Type B pancreatic cell (in vitro differentiated cells): ENCODE data around the gene TRIP4. TPM values are rescaled to one million over a fixed set of nuclear protein-coding genes. Genes with fewer than 3 reads are reported as not detected.
"Not testable (repeated sequence)": the region's sequence is repeated elsewhere in the genome, so short reads cannot be mapped to it uniquely, and the experiment has no call there.

ENCODE experiments used
- DNase-seq: peaks from one replicate; pipeline ENCODE4 v3.0.0; 2021; ENCODE audit warnings: mixed read lengths; ENCODE audit not compliant: unreplicated experiment; ENCODE audit errors: extremely low spot score
- H3K27ac Mint-ChIP-seq: 2 replicates; pipeline ENCODE4 v1.8.0; 2021; ENCODE audit warnings: mild to moderate bottlenecking, mixed read lengths
- H3K27me3 Mint-ChIP-seq: 2 replicates; pipeline ENCODE4 v1.8.0; 2021; ENCODE audit warnings: mixed read lengths
- H3K36me3 Mint-ChIP-seq: 2 replicates; pipeline ENCODE4 v1.8.0; 2021; ENCODE audit warnings: mixed read lengths
- H3K4me1 Mint-ChIP-seq: one replicate; pipeline ENCODE4 v1.8.0; 2021; ENCODE audit warnings: mixed read lengths; ENCODE audit not compliant: unreplicated experiment
- H3K4me3 Mint-ChIP-seq: 2 replicates; pipeline ENCODE4 v1.8.0; 2021; ENCODE audit warnings: mild to moderate bottlenecking, mixed read lengths
- H3K9me3 Mint-ChIP-seq: 2 replicates; pipeline ENCODE4 v1.8.0; 2021; ENCODE audit warnings: mixed read lengths
- total RNA-seq: library from RNA; stranded (reverse); gene quantifications from 2 replicates; pipeline ENCODE4 v1.2.1, GENCODE V29; 2021; ENCODE audit warnings: low replicate concordance
- TF ChIP-seq, protein P1 (sequence below): fragments of 200-600 bp; sonication (generic); conservative IDR thresholded peaks from 2 replicates; pipeline ENCODE4 v1.5.0; 2021; ENCODE audit warnings: antibody characterized with exemption, mild to moderate bottlenecking

TRIP4 gene
- total RNA-seq, 1 donor from 2014 or later, result 21.1 TPM

DNA sequence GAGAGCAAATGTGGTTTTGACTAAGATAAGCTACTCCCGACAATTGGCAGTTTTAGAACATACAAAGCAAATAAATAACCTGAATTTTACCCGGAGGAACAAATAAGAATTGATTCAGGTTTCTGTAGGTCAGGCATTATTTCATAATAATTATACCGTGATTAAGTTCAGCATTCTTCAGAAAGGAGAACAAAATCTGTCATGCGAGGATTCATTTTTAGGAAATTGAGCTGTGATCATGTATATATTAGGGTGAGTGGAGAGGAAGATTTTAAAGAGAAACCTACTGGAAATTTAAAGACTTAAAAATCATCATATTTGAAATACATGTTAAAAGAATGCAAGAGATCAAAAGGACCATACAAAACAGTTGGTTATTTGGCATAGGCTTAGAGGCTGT is 93.3 kb downstream of the TRIP4 start:
- H3K36me3 Mint-ChIP-seq, result peaks cover 25% of the 10 kb centered on the region
- H3K4me3 Mint-ChIP-seq, result no peak overlapping the region
- H3K9me3 Mint-ChIP-seq, result no peaks in the 10 kb centered on the region
- TF ChIP-seq, protein P1, sequence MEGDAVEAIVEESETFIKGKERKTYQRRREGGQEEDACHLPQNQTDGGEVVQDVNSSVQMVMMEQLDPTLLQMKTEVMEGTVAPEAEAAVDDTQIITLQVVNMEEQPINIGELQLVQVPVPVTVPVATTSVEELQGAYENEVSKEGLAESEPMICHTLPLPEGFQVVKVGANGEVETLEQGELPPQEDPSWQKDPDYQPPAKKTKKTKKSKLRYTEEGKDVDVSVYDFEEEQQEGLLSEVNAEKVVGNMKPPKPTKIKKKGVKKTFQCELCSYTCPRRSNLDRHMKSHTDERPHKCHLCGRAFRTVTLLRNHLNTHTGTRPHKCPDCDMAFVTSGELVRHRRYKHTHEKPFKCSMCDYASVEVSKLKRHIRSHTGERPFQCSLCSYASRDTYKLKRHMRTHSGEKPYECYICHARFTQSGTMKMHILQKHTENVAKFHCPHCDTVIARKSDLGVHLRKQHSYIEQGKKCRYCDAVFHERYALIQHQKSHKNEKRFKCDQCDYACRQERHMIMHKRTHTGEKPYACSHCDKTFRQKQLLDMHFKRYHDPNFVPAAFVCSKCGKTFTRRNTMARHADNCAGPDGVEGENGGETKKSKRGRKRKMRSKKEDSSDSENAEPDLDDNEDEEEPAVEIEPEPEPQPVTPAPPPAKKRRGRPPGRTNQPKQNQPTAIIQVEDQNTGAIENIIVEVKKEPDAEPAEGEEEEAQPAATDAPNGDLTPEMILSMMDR, result no peak
- DNase-seq, result no peak
- H3K27ac Mint-ChIP-seq, result no peak overlapping the region
- H3K4me1 Mint-ChIP-seq, result peaks cover 21% of the 10 kb centered on the region
- H3K27me3 Mint-ChIP-seq, result no peaks in the 10 kb centered on the region

DNA sequence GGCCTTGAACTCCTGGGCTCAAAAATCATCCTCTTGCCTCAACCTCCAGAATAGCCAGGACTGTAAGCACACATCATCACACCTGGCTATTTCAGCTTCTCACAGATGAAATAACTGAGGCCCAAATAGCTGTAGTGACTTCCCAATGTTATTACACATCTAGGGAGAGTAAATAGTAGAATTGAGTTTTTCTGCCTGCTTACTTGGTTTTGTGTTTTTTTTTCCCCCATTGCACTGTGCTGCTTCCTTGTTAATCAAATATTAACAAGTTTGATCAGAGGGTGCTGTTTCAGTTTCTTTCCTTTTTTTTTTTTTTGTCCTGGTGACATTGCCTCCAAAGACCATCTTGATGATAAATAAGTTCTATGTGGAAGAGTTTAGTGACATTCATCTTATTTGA is 96.1 kb downstream of the TRIP4 start:
- Mint-ChIP-seq H3K27me3 (no peaks in the 10 kb centered on the region), H3K36me3 (peaks cover 21% of the 10 kb centered on the region), H3K4me1 (peaks cover 7% of the 10 kb centered on the region), H3K27ac (no peak overlapping the region), H3K4me3 (no peak overlapping the region), H3K9me3 (no peaks in the 10 kb centered on the region)
- TF ChIP-seq, protein P1, result no peak
- no peak for DNase-seq

GRCh38 chr15:64485796-64486195 is 98.2 kb downstream of the TRIP4 start:
- H3K27ac Mint-ChIP-seq, result no peak overlapping the region
- no peak overlapping the region for H3K4me3 Mint-ChIP-seq
- TF ChIP-seq, protein P1, result no peak
- peaks cover 19% of the 10 kb centered on the region for H3K36me3 Mint-ChIP-seq
- H3K4me1 Mint-ChIP-seq, result peaks cover 3% of the 10 kb centered on the region
- no peaks in the 10 kb centered on the region for H3K9me3 Mint-ChIP-seq
- H3K27me3 Mint-ChIP-seq, result no peaks in the 10 kb centered on the region
- no peak for DNase-seq

DNA sequence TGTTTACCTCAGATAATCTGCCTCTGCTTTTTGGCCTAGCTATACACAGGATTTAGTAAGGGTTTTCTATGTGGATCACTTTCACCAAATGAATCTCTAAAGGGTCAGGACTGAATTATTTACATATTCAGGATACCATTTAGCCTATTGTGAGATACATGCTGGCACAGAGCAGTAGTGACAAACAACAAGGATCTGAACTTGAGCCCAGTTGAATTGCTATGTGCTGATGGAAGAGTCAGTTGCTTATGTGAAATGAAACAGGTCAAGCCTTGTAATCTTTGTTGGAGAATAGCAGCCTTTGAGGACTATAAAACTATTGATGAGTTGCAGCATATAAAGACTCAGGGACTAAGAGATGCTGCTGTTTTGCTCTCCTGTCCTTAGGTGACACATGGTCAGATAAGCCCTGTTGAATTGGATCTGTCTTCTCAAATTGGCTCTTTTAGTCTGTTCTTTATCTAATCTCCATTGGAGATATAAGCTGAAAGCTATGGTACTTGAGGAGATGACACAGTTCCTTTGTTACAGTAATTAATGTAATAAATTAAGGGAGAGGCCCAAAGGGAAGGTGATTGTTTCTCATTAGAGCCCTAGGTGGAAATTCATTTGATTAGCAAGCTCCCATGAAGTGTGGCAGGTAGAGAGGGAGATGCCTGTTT is 103.1 kb downstream of the TRIP4 start:
- no peak for DNase-seq
- Mint-ChIP-seq H3K36me3 (peaks cover 10% of the 10 kb centered on the region), H3K9me3 (no peaks in the 10 kb centered on the region), H3K4me3 (no peak overlapping the region), H3K27ac (no peak overlapping the region), H3K4me1 (peaks cover 9% of the 10 kb centered on the region), H3K27me3 (no peaks in the 10 kb centered on the region)
- TF ChIP-seq, protein P1, result no peak

- H3K27ac Mint-ChIP-seq, result peak overlapping the region; percentile 44
- TF ChIP-seq, protein P1, result no peak
- H3K27me3 Mint-ChIP-seq, result no peaks in the 10 kb centered on the region
- H3K4me1 Mint-ChIP-seq, result peaks cover 9% of the 10 kb centered on the region
- peaks cover 14% of the 10 kb centered on the region for H3K36me3 Mint-ChIP-seq
- H3K9me3 Mint-ChIP-seq, result no peaks in the 10 kb centered on the region
- no peak overlapping the region for H3K4me3 Mint-ChIP-seq
- DNase-seq, result no peak
Measured at GRCh38 chr15:64493641-64494040, 106.0 kb downstream of the TRIP4 start.

- H3K36me3 Mint-ChIP-seq, result peaks cover 31% of the 10 kb centered on the region
- H3K27ac Mint-ChIP-seq, H3K27me3 Mint-ChIP-seq, H3K4me3 Mint-ChIP-seq, H3K9me3 Mint-ChIP-seq, DNase-seq: not testable (repeated sequence)
- H3K4me1 Mint-ChIP-seq, result peaks cover 13% of the 10 kb centered on the region
Measured at GRCh38 chr15:64495968-64496367, 108.3 kb downstream of the TRIP4 start.
